SK-N-SH (cell line): ENCODE data around the gene MTR. TPM values are rescaled to one million over a fixed set of nuclear protein-coding genes. Genes with fewer than 3 reads are reported as not detected.

Source experiments
- CTCF ChIA-PET: fragments of 300-600, 350-600 bp; formaldehyde crosslinking; extraction: SDS; loops from one replicate; lab custom pipeline; 2021; lab: Yijun Ruan, JAX
- POLR2A ChIA-PET: fragments of 350-600 bp; sonication (Branson Sonifier 250); formaldehyde crosslinking; extraction: SDS; loops from one replicate; lab custom pipeline; 2020; ENCODE audit warnings: antibody characterized with exemption, inconsistent platforms; lab: Yijun Ruan, JAX
- DNase-seq: peaks from one replicate; pipeline ENCODE4 v3.0.0; 2012
- H2AFZ ChIP-seq: fragments of 200-600 bp; sonication (generic); 2 replicates; pipeline ENCODE4 v1.8.1; 2016; ENCODE audit warnings: antibody characterized with exemption, mild to moderate bottlenecking, low read depth
- H3F3A ChIP-seq: fragments of 200-600 bp; sonication (generic); replicated peaks from 2 replicates; pipeline ENCODE3; 2016; ENCODE audit warnings: antibody characterized with exemption, mild to moderate bottlenecking; ENCODE audit not compliant: insufficient read depth
- H3K27ac ChIP-seq, 2 experiments: fragments of 200-500 bp in 1 of 2; fragments of 200-600 bp in 1 of 2; sonication (Bioruptor generic) in 1 of 2; sonication (generic), shearing (Covaris generic) in 1 of 2; 2 replicates each; pipeline versions ENCODE4 v1.5.1 to v1.6.1; 2014 to 2016; ENCODE audit warnings: low read depth in 2 of 2, inconsistent platforms in 1 of 2, low read length in 1 of 2, mild to moderate bottlenecking in 1 of 2, mixed read lengths in 1 of 2
- H3K27me3 ChIP-seq: fragments of 200-600 bp; sonication (generic), shearing (Covaris generic); 2 replicates; pipeline ENCODE4 v1.6.1; 2016; ENCODE audit warnings: mixed run types; ENCODE audit not compliant: insufficient read depth
- H3K36me3 ChIP-seq, 2 experiments: fragments of 200-500 bp in 1 of 2; fragments of 200-600 bp in 1 of 2; sonication (Bioruptor generic) in 1 of 2; sonication (generic) in 1 of 2; replicated peaks in 1 of 2; 2 replicates each; pipeline versions ENCODE3 to v1.5.1; 2014 to 2016; ENCODE audit warnings: low read length in 1 of 2, mild to moderate bottlenecking in 1 of 2; ENCODE audit not compliant: insufficient read depth in 2 of 2, control insufficient read depth in 1 of 2
- H3K4me1 ChIP-seq, 2 experiments: fragments of 200-500 bp in 1 of 2; fragments of 200-600 bp in 1 of 2; sonication (Bioruptor generic) in 1 of 2; sonication (generic), shearing (Covaris generic) in 1 of 2; 2 replicates each; pipeline versions ENCODE4 v1.5.1 to v1.6.1; 2014 to 2016; ENCODE audit warnings: low read depth in 1 of 2, low read length in 1 of 2, mixed run types in 1 of 2; ENCODE audit not compliant: insufficient read depth in 2 of 2, control insufficient read depth in 1 of 2
- H3K4me2 ChIP-seq: fragments of 200-600 bp; sonication (generic), shearing (Covaris generic); 2 replicates; pipeline ENCODE4 v1.6.1; 2017; ENCODE audit warnings: mixed run types
- H3K4me3 ChIP-seq, 2 experiments: fragments of 200-500 bp in 1 of 2; fragments of 200-600 bp in 1 of 2; sonication (Bioruptor generic) in 1 of 2; sonication (generic), shearing (Covaris generic) in 1 of 2; 2 replicates each; pipeline versions ENCODE4 v1.5.1 to v1.8.1; 2014 to 2016; ENCODE audit warnings: low read depth in 2 of 2, inconsistent platforms in 1 of 2, low read length in 1 of 2, mild to moderate bottlenecking in 1 of 2, mixed read lengths in 1 of 2, moderate library complexity in 1 of 2
- H3K79me2 ChIP-seq: fragments of 200-600 bp; sonication (generic); 2 replicates; pipeline ENCODE4 v1.8.1; 2017; ENCODE audit warnings: mild to moderate bottlenecking; ENCODE audit not compliant: insufficient read depth
- H3K9ac ChIP-seq: fragments of 200-600 bp; sonication (generic); 2 replicates; pipeline ENCODE4 v1.6.1; 2017; ENCODE audit warnings: mixed run types
- H3K9me2 ChIP-seq: fragments of 200-600 bp; sonication (generic); 2 replicates; pipeline ENCODE4 v1.6.1; 2017; ENCODE audit warnings: mixed run types
- H3K9me3 ChIP-seq: fragments of 200-600 bp; sonication (generic); 2 replicates; pipeline ENCODE4 v1.6.1; 2017; ENCODE audit warnings: mixed run types, mild to moderate bottlenecking, moderate library complexity
- H4K20me1 ChIP-seq: fragments of 200-600 bp; sonication (generic); 2 replicates; pipeline ENCODE4 v1.6.1; 2017; ENCODE audit warnings: mild to moderate bottlenecking, mixed run types; ENCODE audit not compliant: insufficient read depth
- ELF1 ChIP-seq: IDR thresholded peaks from 2 replicates; pipeline ENCODE4 v1.4.0; 2012
- EP300 ChIP-seq, 2 experiments: IDR thresholded peaks; 2 replicates each; pipeline versions ENCODE4 v1.4.0 to v1.6.1; 2012; ENCODE audit warnings: borderline replicate concordance in 1 of 2, low read depth in 1 of 2, low read length in 1 of 2
- EZH2phosphoT487 ChIP-seq: fragments of 200-600 bp; sonication (generic); IDR thresholded peaks from 2 replicates; pipeline ENCODE4 v1.6.1; 2017; ENCODE audit warnings: low read depth, mixed run types, mild to moderate bottlenecking, antibody characterized with exemption, moderate library complexity, borderline replicate concordance
- FOXJ3 ChIP-seq: sonication (generic); formaldehyde crosslinking; IDR thresholded peaks from 2 replicates; pipeline ENCODE4 v1.5.1; 2020; ENCODE audit warnings: mild to moderate bottlenecking, missing genetic modification reagents
- FOXM1 ChIP-seq: IDR thresholded peaks from 2 replicates; pipeline ENCODE4 v1.4.0; 2012; ENCODE audit warnings: low read depth, mild to moderate bottlenecking
- JUND ChIP-seq: IDR thresholded peaks from 2 replicates; pipeline ENCODE4 v1.4.0; 2012
- NRF1 ChIP-seq: IDR thresholded peaks from 2 replicates; pipeline ENCODE4 v1.6.1; 2012; ENCODE audit warnings: low read depth, mild to moderate bottlenecking, low read length
- POLR2AphosphoS5 ChIP-seq: IDR thresholded peaks from 2 replicates; pipeline ENCODE4 v1.6.1; 2012; ENCODE audit warnings: low read depth, low read length
- RAD21 ChIP-seq: IDR thresholded peaks from 2 replicates; pipeline ENCODE4 v1.6.1; 2012; ENCODE audit warnings: mild to moderate bottlenecking, low read length
- RCOR1 ChIP-seq: fragments of 150-350 bp; IDR thresholded peaks from 2 replicates; pipeline ENCODE4 v1.6.1; 2017; ENCODE audit warnings: antibody characterized with exemption, low read length
- RXRA ChIP-seq: IDR thresholded peaks from 2 replicates; pipeline ENCODE4 v1.4.0; 2012; ENCODE audit warnings: low read depth, mild to moderate bottlenecking, borderline replicate concordance
- SIN3A ChIP-seq: IDR thresholded peaks from 2 replicates; pipeline ENCODE4 v1.6.1; 2012; ENCODE audit warnings: low read depth, mild to moderate bottlenecking, low read length, moderate library complexity, borderline replicate concordance
- SMC3 ChIP-seq: IDR thresholded peaks from 2 replicates; pipeline ENCODE4 v1.6.1; 2012; ENCODE audit warnings: low read depth, low read length, improper control_type of control experiment
- TAF1 ChIP-seq: IDR thresholded peaks from 2 replicates; pipeline ENCODE4 v1.6.1; 2012; ENCODE audit warnings: low read depth, mild to moderate bottlenecking, low read length, moderate library complexity, borderline replicate concordance
- TCF12 ChIP-seq: IDR thresholded peaks from 2 replicates; pipeline ENCODE4 v1.4.0; 2012
- TEAD4 ChIP-seq: IDR thresholded peaks from 2 replicates; pipeline ENCODE4 v1.4.0; 2012; ENCODE audit warnings: mild to moderate bottlenecking, borderline replicate concordance; ENCODE audit not compliant: insufficient read depth
- WGBS: methylation state at CpG from one replicate; pipeline ENCODE4 v1.1.6; 2017; ENCODE audit warnings: low lambda C conversion rate; 5-methylcytosine and 5-hydroxymethylcytosine counted together
- polyA plus RNA-seq, 3 experiments: library from polyadenylated mRNA; depleted of rRNA; stranded (reverse); fragments of >200 nt; gene quantifications; 2 replicates each; pipeline ENCODE4 v1.2.3, GENCODE V29; 2012
- TF ChIP-seq, protein P1 (sequence below): IDR thresholded peaks from 2 replicates; pipeline ENCODE4 v1.4.0; 2012; ENCODE audit warnings: low read depth, borderline replicate concordance
- TF ChIP-seq, protein P2 (sequence below): fragments of 200-600 bp; sonication (generic); IDR thresholded peaks from 2 replicates; pipeline ENCODE4 v1.6.1; 2017; ENCODE audit warnings: antibody characterized with exemption, mild to moderate bottlenecking, moderate library complexity
- TF ChIP-seq, protein P3 (sequence below): IDR thresholded peaks from 2 replicates; pipeline ENCODE4 v1.4.0; 2012; ENCODE audit warnings: low read depth, borderline replicate concordance

Gene MTR
- polyA plus RNA-seq, 1 of the 3 experiments (the other 2 are of a cell fraction), result 5.4 TPM

DNA sequence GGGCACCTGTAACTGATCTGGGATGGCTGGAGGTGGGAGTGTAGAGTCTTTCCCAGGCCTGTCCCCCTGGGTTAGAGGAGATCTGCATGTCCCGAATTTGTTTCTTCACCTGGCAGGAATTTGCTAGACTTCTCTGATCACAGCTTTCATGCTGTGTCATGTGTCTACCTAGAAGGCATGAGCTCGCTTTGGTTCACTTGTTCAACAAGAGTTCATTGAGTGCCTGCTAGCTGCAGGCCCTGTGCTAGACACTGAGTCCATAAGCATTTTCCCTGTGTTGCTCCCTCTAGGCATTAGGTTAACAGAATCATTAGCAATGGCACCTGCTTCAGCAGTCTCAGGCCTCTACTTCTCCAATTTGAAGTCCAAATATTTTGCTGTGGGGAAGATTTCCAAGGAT is 101.6 kb downstream of the MTR start:
- DNase-seq, result no peak
- POLR2A ChIA-PET, result interaction anchor here (1.2 to 2.8 kb wide), 2 partner anchors 10 to 385 kb away, joined by 4 to 11 read pairs; no protein-coding TSS in a partner anchor
- no peak overlapping the region for H3K4me3 ChIP-seq
- TF ChIP-seq TAF1 (no peak), SMC3 (no peak), RXRA (no peak), EP300 (IDR thresholded peaks at IDR 0.05; ENCODE audit: borderline replicate concordance in 1 of 2, low read depth in 1 of 2, low read length in 1 of 2) (no peak), FOXM1 (no peak), NRF1 (no peak), RAD21 (no peak), TCF12 (no peak), POLR2AphosphoS5 (no peak), ELF1 (no peak)
- TF ChIP-seq, protein P1, sequence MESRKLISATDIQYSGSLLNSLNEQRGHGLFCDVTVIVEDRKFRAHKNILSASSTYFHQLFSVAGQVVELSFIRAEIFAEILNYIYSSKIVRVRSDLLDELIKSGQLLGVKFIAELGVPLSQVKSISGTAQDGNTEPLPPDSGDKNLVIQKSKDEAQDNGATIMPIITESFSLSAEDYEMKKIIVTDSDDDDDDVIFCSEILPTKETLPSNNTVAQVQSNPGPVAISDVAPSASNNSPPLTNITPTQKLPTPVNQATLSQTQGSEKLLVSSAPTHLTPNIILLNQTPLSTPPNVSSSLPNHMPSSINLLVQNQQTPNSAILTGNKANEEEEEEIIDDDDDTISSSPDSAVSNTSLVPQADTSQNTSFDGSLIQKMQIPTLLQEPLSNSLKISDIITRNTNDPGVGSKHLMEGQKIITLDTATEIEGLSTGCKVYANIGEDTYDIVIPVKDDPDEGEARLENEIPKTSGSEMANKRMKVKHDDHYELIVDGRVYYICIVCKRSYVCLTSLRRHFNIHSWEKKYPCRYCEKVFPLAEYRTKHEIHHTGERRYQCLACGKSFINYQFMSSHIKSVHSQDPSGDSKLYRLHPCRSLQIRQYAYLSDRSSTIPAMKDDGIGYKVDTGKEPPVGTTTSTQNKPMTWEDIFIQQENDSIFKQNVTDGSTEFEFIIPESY, result no peak
- TF ChIP-seq, protein P2, sequence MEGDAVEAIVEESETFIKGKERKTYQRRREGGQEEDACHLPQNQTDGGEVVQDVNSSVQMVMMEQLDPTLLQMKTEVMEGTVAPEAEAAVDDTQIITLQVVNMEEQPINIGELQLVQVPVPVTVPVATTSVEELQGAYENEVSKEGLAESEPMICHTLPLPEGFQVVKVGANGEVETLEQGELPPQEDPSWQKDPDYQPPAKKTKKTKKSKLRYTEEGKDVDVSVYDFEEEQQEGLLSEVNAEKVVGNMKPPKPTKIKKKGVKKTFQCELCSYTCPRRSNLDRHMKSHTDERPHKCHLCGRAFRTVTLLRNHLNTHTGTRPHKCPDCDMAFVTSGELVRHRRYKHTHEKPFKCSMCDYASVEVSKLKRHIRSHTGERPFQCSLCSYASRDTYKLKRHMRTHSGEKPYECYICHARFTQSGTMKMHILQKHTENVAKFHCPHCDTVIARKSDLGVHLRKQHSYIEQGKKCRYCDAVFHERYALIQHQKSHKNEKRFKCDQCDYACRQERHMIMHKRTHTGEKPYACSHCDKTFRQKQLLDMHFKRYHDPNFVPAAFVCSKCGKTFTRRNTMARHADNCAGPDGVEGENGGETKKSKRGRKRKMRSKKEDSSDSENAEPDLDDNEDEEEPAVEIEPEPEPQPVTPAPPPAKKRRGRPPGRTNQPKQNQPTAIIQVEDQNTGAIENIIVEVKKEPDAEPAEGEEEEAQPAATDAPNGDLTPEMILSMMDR, result no peak
- TF ChIP-seq, all 33 proteins: peak for 0
- Histone ChIP-seq H3K9me3 (no peaks in the 10 kb centered on the region), H4K20me1 (no peaks in the 10 kb centered on the region), H2AFZ (no peak overlapping the region), H3K27me3 (no peaks in the 10 kb centered on the region), H3K9me2 (no peaks in the 10 kb centered on the region), H3K4me1 (peaks cover 0 to 40% of the 10 kb centered on the region in 2 experiments; a peak in 2 of 4 replicates), H3K4me2 (no peak overlapping the region), H3K79me2 (no peaks in the 10 kb centered on the region), H3K27ac (peak overlapping the region in 1 of 2 experiments; percentile 97; a peak in 2 of 4 replicates), H3K9ac (no peak overlapping the region), H3F3A (no peaks in the 10 kb centered on the region), H3K36me3 (peaks cover 40 to 60% of the 10 kb centered on the region in 2 experiments)
- CTCF ChIA-PET, result interaction anchor here (1.2 to 2.0 kb wide), 4 partner anchors 14 to 490 kb away, joined by 4 to 9 read pairs (median 6); partner anchors contain the start of gene RYR2
- 100% methylated on average over 2 of the region's 2 CpGs for WGBS

DNA sequence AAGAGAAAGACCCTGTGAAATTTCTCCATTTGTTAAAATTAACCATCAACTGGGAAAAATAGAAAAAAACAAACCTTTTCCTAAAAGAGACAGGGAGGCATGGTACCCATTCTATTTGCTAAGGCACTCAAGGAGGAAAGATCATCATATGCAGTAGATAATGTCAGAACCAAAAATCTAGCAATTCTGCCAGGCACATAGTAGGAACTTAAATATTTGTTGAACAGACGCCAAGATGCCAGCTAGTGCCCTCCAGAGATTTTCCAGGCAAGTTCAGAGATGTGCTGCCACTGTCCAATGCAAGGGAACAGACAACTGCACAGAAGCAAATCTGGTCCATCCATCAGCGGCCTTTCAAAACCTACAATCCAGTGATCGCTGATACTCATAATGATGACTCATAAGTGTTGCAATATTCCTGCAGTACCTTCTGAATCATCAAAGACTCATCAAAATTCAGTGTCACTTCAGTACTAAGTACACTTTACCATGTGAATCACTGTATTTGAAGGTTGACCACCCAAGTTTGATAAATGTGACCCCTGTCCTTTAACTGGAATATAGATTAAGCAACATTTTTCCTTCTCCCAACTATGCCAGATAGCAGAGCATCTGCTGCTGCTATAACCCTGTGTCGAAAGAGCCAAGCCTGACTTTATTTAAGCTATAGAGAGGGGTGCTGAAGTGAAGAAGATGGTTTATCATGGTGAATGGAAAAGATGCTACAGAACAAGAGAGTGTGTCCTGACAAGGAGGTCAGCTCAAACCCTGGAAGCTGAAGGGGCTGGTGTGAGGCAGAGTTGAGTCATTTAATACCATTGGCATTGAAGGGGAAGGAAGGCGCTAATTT is 110.0 kb downstream of the MTR start:
- Histone ChIP-seq H3K9me2 (no peaks in the 10 kb centered on the region), H3K4me3 (no peak overlapping the region), H3K36me3 (peaks cover 0 to 5% of the 10 kb centered on the region in 2 experiments), H3K9ac (no peak overlapping the region), H3K79me2 (no peaks in the 10 kb centered on the region), H4K20me1 (no peaks in the 10 kb centered on the region), H3K4me1 (peaks cover 0 to 14% of the 10 kb centered on the region in 2 experiments; a peak in 2 of 4 replicates), H3K27ac (no peak overlapping the region), H3K9me3 (no peaks in the 10 kb centered on the region), H3K4me2 (no peak overlapping the region), H3F3A (no peaks in the 10 kb centered on the region), H2AFZ (no peak overlapping the region), H3K27me3 (no peaks in the 10 kb centered on the region)
- 53% methylated on average over 5 of the region's 5 CpGs for WGBS
- POLR2A ChIA-PET, result no interaction called here
- CTCF ChIA-PET, result no interaction called here
- DNase-seq, result no peak
- TF ChIP-seq FOXJ3 (CRISPR knock-in tag), result no peak
- peak; percentile 72 for TF ChIP-seq JUND
- TF ChIP-seq, protein P3, sequence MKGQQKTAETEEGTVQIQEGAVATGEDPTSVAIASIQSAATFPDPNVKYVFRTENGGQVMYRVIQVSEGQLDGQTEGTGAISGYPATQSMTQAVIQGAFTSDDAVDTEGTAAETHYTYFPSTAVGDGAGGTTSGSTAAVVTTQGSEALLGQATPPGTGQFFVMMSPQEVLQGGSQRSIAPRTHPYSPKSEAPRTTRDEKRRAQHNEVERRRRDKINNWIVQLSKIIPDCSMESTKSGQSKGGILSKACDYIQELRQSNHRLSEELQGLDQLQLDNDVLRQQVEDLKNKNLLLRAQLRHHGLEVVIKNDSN, result no peak
- no peak for TF ChIP-seq RCOR1
- TF ChIP-seq ELF1, result no peak
- TF ChIP-seq TEAD4, result no peak
- TF ChIP-seq RAD21, result no peak
- TF ChIP-seq SIN3A, result no peak
- TF ChIP-seq, protein P2, result no peak
- peak in 1 of 2 experiments; percentile 12; a peak in 1 of 4 replicates for TF ChIP-seq EP300 (IDR thresholded peaks at IDR 0.05; ENCODE audit: borderline replicate concordance in 1 of 2, low read depth in 1 of 2, low read length in 1 of 2)
- TF ChIP-seq EZH2phosphoT487, result no peak
- no peak for TF ChIP-seq RXRA
